ENCODE measurements around the gene STRN3.
"Not testable (repeated sequence)": the region's sequence is repeated elsewhere in the genome, so short reads cannot be mapped to it uniquely, and the experiment has no call there.

STRN3 gene

GRCh38 chr14:30971586-30971985, 54.6 kb downstream of the STRN3 start:
- DNase-seq (ENCODE audit: low spot score), result no peak

- not testable (repeated sequence) for DNase-seq (ENCODE audit: low spot score)
Measured at GRCh38 chr14:30969796-30970195, 56.4 kb downstream of the STRN3 start.

GRCh38 chr14:30967364-30968098, 58.6 kb downstream of the STRN3 start:
- not testable (repeated sequence) for DNase-seq (ENCODE audit: low spot score)

- no peak for DNase-seq (ENCODE audit: low spot score)
Measured at GRCh38 chr14:30966415-30967363, 59.5 kb downstream of the STRN3 start.

- not testable (repeated sequence) for DNase-seq (ENCODE audit: low spot score)
Measured at GRCh38 chr14:30965861-30966260, 60.3 kb downstream of the STRN3 start.

GRCh38 chr14:30962537-30962936, 63.6 kb downstream of the STRN3 start:
- not testable (repeated sequence) for DNase-seq (ENCODE audit: low spot score)

GRCh38 chr14:30961330-30961729, 64.8 kb downstream of the STRN3 start:
- no peak for DNase-seq (ENCODE audit: low spot score)

- no peak for DNase-seq (ENCODE audit: low spot score)
Measured at GRCh38 chr14:30960216-30960615, 66.0 kb downstream of the STRN3 start.

- DNase-seq (ENCODE audit: low spot score), result no peak
Measured at GRCh38 chr14:30958555-30959407, 67.4 kb downstream of the STRN3 start.

- DNase-seq (ENCODE audit: low spot score), result no peak
Measured at GRCh38 chr14:30957813-30958370, 68.3 kb downstream of the STRN3 start.

GRCh38 chr14:30949651-30950050, 76.5 kb downstream of the STRN3 start:
- no peak for DNase-seq (ENCODE audit: low spot score)

GRCh38 chr14:30943694-30944093, 82.5 kb downstream of the STRN3 start:
- no peak for DNase-seq (ENCODE audit: low spot score)

GRCh38 chr14:30940886-30941285, 85.3 kb downstream of the STRN3 start:
- DNase-seq (ENCODE audit: low spot score), result no peak

- DNase-seq (ENCODE audit: low spot score), result no peak
Measured at GRCh38 chr14:30938617-30939016, 87.6 kb downstream of the STRN3 start.

- no peak for DNase-seq (ENCODE audit: low spot score)
Measured at GRCh38 chr14:30935445-30935844, 90.7 kb downstream of the STRN3 start.

GRCh38 chr14:30933937-30934336, 92.2 kb downstream of the STRN3 start:
- DNase-seq (ENCODE audit: low spot score), result not testable (repeated sequence)

GRCh38 chr14:30928462-30928861, 97.7 kb downstream of the STRN3 start:
- DNase-seq (ENCODE audit: low spot score), result no peak

- no peak for DNase-seq (ENCODE audit: low spot score)
Measured at GRCh38 chr14:30925254-30925653, 100.9 kb downstream of the STRN3 start.

GRCh38 chr14:30921788-30922187, 104.4 kb downstream of the STRN3 start:
- DNase-seq (ENCODE audit: low spot score), result no peak

GRCh38 chr14:30921305-30921704, 104.9 kb downstream of the STRN3 start:
- DNase-seq (ENCODE audit: low spot score), result no peak

GRCh38 chr14:30915596-30915995, 110.6 kb downstream of the STRN3 start:
- DNase-seq (ENCODE audit: low spot score), result no peak

- no peak for DNase-seq (ENCODE audit: low spot score)
Measured at GRCh38 chr14:30914812-30915211, 111.4 kb downstream of the STRN3 start.
